Activated naive CD8-positive, alpha-beta T cell treated with anti-CD3 and anti-CD28 coated beads, Interleukin-2, amount 10 ng/mL, durations not matched to agents 7 days and 5 days (primary cell): ENCODE results near the gene RER1. TPM values are rescaled to one million over a fixed set of nuclear protein-coding genes. Genes with fewer than 3 reads are reported as not detected.

ENCODE experiments used
- ATAC-seq: fragments of 150-1000 bp; cut with Tn5 transposase; one replicate; pipeline ENCODE4 v1.10.0; 2021; ENCODE audit warnings: low read depth, moderate library complexity
- POLR2A ChIA-PET: fragments of 350-600 bp; sonication (Branson Sonifier 250); formaldehyde crosslinking; loops from one replicate; lab custom pipeline; 2021; ENCODE audit warnings: antibody characterized with exemption; lab: Charles Lee
- DNase-seq: peaks from one replicate; pipeline ENCODE4 v3.0.0; 2021
- H3K27ac Mint-ChIP-seq: one replicate; pipeline ENCODE4 v1.8.0; 2022; ENCODE audit warnings: mild to moderate bottlenecking, mixed read lengths
- H3K27me3 Mint-ChIP-seq: one replicate; pipeline ENCODE4 v1.8.0; 2022; ENCODE audit warnings: mild to moderate bottlenecking, moderate library complexity, mixed read lengths
- H3K36me3 Mint-ChIP-seq: one replicate; pipeline ENCODE4 v1.8.0; 2021; ENCODE audit warnings: mild to moderate bottlenecking, mixed read lengths
- H3K4me1 Mint-ChIP-seq: one replicate; pipeline ENCODE4 v1.8.0; 2021; ENCODE audit warnings: mixed read lengths
- H3K4me3 Mint-ChIP-seq: one replicate; pipeline ENCODE4 v1.8.0; 2022; ENCODE audit warnings: mild to moderate bottlenecking, moderate library complexity, mixed read lengths
- H3K9me3 Mint-ChIP-seq: one replicate; pipeline ENCODE4 v1.8.0; 2021; ENCODE audit warnings: mixed read lengths
- total RNA-seq, 2 experiments: library from RNA; stranded (reverse); gene quantifications; one replicate each; pipeline ENCODE4 v1.2.3, GENCODE V29; 2021

RER1 gene
- total RNA-seq, 2 experiments from 2014 or later: 140 to 147 TPM

DNA sequence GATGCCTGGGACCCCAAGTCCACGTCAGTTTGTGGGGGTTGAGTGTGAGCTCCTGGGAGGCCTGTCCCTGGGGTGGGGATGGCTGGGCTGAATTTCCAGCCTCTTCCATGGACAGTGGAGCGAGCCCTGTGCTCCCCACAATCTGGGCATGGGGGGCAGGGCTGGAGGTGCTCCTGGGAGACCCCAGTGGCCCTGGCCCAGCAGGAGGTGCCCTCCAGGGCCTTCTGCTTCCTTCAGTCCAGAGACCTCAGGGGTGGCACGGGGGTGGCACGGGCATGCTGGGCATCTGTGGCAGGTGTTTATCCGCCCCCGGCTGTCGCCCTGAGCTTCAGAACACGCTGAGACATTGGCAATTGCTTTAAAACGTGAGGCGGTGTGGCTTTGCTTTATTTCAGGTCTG is 41.1 kb upstream of the RER1 start:
- Mint-ChIP-seq H3K4me1 (no peaks in the 10 kb centered on the region), H3K4me3 (no peak overlapping the region), H3K27ac (no peak overlapping the region), H3K9me3 (no peaks in the 10 kb centered on the region), H3K27me3 (no peaks in the 10 kb centered on the region), H3K36me3 (no peaks in the 10 kb centered on the region)
- ATAC-seq: no peak
- DNase-seq: no peak
- POLR2A ChIA-PET: no interaction called here

DNA sequence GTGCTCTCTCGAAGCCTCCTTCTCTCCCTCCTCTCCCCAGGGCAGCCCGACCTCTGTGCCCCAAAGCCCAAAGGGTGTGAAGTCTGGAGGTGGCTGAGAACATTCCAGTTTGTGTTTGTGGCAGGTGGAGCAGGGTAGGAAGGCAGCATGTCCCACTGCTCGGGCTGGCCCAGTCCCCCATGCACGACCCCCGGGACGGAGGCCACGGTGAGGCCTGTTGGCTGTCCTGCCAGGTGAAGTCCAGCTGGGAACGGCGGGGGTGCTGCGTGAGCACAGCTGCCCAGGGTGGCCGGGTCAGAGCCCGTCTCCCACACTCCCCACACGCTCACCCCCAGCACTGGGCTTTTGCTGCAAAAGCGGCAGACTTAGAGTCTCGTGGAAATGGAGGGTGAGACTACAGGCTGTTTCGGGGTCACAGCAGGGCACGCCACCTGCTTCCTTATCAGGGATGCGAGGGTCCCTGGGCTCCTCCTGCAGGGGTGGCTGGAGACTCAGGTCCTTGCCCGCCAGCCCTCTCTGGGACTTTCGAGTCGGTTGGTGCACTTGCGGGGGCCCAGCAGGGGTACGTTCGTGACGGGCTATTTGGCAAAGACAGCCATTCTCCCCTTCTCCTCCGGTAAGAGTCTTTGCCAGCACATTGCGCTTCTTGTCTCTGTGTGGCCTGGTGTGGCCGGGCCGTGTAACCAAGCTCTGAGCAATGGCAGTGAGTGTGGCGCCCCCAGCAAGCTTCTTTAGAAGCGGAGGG is 40.6 kb upstream of the RER1 start:
- Mint-ChIP-seq H3K36me3 (no peaks in the 10 kb centered on the region), H3K27ac (no peak overlapping the region), H3K27me3 (no peaks in the 10 kb centered on the region), H3K4me1 (no peaks in the 10 kb centered on the region), H3K4me3 (no peak overlapping the region), H3K9me3 (no peaks in the 10 kb centered on the region)
- no peak for ATAC-seq
- POLR2A ChIA-PET: no interaction called here
- no peak for DNase-seq

DNA sequence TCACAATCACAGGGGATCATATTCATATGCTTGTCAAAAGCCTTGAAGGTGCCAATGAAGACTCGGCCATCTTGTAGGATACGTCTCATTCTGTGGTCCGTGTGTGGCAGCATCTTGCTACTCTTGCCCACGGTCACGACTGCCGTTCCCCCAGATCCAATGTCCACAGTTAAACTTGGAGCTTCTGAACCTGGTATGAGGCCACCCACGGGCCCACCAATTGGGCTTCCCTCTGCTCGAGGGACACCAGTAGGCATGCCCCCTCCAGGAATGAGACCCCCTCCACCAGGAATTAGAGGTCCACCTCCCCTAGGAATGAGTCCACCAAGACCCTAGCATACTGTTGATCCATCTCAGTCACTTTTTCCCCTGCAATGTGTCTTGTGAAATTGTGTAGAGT is 39.9 kb upstream of the RER1 start:
- Mint-ChIP-seq H3K27me3 (no peaks in the 10 kb centered on the region), H3K27ac (no peak overlapping the region), H3K36me3 (no peaks in the 10 kb centered on the region), H3K4me3 (no peak overlapping the region), H3K9me3 (no peaks in the 10 kb centered on the region), H3K4me1 (no peaks in the 10 kb centered on the region)
- DNase-seq (no peak), ATAC-seq (no peak)
- POLR2A ChIA-PET: no interaction called here

DNA sequence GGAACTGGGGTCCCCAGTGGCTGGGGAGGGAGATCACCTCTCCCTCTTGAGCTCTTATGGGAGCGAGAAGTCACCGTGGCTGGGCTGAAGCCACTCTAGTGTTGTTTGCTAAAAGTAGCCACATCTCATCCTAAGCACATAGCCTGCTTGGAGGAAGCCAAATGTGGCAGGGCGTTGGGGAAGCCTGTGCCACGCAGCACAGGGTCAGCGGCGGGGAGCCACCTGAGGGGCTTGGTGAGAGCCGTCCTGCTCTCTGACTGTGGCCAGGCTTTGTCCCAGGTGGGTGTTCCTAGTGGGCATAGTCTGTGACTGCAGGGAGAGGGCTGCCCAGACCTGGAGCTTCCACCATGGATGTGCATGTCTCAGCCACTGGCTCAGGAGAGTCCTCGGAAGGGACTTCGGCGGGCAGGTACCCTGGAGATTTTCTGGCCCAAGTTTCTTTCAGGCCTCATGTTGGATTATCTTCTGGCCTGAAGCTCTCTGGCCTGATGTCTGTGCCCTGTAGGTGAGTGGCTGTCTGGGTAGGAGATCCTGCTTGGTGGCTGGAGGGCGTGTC is 39.2 kb upstream of the RER1 start:
- no peak overlapping the region for H3K4me3 Mint-ChIP-seq
- no peaks in the 10 kb centered on the region for H3K27me3 Mint-ChIP-seq
- ATAC-seq (no peak), DNase-seq (no peak)
- no peaks in the 10 kb centered on the region for H3K9me3 Mint-ChIP-seq
- no peaks in the 10 kb centered on the region for H3K36me3 Mint-ChIP-seq
- no peak overlapping the region for H3K27ac Mint-ChIP-seq
- POLR2A ChIA-PET: no interaction called here
- no peaks in the 10 kb centered on the region for H3K4me1 Mint-ChIP-seq

DNA sequence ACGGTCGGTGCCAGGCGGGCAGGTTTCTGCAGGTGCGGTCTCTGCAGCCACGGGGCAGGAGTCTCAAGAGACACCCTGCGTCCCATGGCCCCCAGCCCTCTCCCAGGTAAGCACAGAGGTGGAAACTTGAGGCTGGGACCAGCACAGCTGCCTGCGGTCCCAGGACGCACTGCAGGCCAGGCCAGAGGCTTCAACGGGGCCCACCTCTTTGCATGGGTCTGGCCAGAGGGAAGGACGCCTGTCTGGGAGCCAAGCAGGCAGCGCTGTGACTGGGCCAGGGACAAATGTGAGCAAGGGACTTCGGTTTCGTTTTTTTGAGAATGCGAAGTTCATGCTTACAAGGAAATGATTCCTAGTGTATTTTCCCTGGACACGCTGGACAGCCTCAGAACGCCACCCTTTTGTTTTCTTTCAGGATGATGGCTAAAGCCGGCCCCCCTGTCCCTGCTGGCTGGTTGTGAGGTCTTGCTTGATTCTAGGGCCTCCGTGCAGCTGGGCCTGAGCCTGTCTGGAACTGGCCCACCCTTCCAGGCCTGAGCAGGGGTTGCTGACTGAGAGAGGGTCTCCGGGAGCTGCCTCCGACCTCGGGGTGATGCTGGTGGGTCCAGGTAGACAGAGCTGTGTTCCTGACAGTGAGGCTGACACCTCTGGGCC is 38.6 kb upstream of the RER1 start:
- Mint-ChIP-seq H3K36me3 (no peaks in the 10 kb centered on the region), H3K27me3 (no peaks in the 10 kb centered on the region), H3K9me3 (no peaks in the 10 kb centered on the region), H3K27ac (no peak overlapping the region), H3K4me3 (no peak overlapping the region), H3K4me1 (no peaks in the 10 kb centered on the region)
- DNase-seq (no peak), ATAC-seq (no peak)
- POLR2A ChIA-PET: no interaction called here

DNA sequence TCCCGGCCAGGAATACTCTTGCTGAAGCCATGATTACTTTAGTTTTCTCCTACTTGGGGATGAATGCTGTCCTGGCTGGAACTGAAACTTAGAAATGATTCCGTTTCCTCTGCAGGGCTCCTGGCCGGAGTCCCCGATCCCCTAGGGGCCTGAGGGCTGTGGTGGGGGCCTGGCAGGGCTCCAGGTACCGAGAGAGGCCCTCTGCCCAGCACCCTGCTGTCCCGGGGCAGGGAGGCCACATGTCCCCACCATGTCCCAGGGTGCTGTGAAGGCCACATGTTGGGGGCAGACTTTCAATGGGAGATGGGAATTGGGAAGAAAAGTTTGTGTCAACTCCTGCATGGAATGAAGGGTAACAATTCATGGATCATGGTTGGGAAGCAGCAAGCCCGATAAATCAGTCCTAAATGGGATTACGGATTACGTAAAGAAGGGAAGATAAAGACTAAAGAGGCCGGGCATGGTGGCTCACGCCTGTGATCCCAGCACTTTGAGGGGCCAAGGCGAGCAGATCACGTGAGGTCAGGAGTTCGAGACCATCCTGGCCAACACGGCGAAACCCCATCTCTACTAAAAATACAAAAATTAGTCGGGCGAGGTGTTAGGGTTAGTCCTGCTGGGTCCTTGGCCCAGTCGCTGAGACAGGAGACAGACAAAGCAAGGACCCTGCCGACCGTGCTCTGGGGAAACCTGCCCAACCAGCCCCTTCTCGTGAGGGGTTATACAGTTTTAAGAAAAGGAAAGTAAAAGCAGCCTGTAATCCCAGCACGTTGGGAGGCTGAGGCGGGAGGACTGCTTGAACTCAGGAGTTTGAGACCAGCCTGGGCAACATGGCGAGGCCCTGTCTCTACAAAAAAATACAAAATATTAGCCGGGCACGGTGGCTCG is 37.8 kb upstream of the RER1 start:
- no peak overlapping the region for H3K4me3 Mint-ChIP-seq
- H3K27ac Mint-ChIP-seq: no peak overlapping the region

DNA sequence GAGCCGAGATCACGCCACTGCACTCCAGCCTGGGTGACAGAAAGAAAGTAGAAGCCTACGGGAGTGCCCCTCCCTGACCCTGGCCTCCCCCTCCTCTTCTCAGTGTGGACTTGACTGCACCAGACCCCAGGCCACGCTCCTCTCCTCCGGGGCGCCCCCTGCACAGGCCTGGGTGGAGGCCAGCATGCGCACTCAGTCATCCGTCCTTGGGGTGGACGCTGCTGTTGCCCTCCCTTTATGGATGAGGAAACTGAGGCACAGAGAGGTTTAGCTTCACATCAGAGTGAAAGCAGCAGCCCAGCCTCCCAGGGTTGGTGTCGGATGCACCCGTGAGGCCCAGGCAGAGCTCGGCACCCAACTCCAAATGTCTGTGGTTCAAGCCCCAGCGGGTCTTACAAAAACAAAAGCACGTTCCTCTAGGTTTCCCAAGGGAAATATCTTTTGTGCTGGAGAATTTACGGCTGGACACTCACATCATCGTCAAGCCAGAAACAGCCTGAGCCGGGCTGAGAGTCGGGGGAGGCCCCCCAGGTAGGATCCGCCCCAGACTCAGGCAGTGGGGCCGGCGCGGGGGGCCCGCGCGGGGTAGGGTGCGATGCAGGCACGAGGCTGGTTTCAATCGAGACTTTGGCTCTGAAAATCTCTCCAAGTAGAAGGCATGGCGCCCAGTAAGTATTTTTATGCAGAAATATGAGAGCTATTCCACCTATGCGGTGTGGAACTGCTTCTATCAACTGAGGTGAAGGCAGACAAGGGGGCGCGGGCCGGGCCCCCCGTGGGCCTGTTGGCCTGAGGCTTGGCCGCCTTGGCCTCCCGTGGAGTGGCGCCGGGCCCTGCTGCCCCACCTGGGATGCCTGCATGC is 36.9 kb upstream of the RER1 start:
- no peak for ATAC-seq
- H3K27me3 Mint-ChIP-seq: no peaks in the 10 kb centered on the region
- H3K27ac Mint-ChIP-seq: no peak overlapping the region
- H3K36me3 Mint-ChIP-seq: no peaks in the 10 kb centered on the region
- POLR2A ChIA-PET: no interaction called here
- no peaks in the 10 kb centered on the region for H3K4me1 Mint-ChIP-seq
- H3K4me3 Mint-ChIP-seq: no peak overlapping the region
- no peaks in the 10 kb centered on the region for H3K9me3 Mint-ChIP-seq
- DNase-seq: no peak

More for the DNA sequence above, 37.8 kb upstream of the RER1 start:
- Mint-ChIP-seq H3K9me3 (no peaks in the 10 kb centered on the region), H3K36me3 (no peaks in the 10 kb centered on the region), H3K27me3 (no peaks in the 10 kb centered on the region), H3K4me1 (no peaks in the 10 kb centered on the region)
- POLR2A ChIA-PET: no interaction called here
- no peak for DNase-seq
- no peak for ATAC-seq

DNA sequence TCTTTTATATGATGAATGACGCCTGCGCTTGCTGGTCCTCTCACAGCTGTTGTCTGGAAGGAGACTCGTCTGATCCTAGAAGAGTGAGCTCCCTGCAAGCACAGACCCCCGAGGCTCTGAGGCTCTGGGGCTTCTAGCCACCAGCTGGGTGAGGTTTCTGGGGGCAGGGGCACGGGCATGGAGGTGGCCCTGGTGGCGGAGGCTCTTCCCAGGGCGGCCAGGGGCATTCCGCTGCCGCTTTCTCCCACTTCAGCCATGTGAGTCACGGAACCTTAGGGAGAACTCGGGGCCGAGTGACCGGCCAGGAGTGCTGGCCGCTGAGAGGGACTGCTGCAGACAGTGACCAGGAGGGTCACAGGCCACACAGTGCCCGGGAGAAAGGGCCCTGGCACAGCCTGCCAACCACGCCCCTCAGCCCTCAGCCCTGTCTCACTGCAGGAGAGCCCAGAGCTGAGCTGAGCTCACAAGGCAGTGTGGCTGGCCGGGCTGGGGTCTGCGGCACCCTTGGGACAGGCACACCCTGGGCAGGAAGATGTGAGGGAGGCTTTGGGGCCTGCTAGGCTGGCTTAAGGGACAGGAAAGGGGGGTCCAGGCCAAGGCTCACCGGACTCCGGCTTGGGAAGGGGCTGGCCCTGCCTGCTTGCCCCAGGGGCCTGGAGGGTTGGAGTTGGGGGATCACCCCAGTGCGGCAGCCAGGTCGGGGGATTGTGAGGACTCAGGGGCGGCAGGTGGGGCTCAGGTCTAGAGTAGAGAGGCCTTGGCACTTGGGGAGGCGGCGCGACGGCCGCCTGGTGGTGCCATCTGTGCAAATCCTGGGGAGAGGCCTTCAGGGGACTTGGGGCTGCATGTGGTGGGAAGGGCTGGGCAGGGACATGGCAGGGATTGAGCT is 36.0 kb upstream of the RER1 start:
- ATAC-seq (no peak), DNase-seq (no peak)
- H3K4me1 Mint-ChIP-seq: no peaks in the 10 kb centered on the region
- POLR2A ChIA-PET: no interaction called here
- H3K27me3 Mint-ChIP-seq: no peaks in the 10 kb centered on the region
- H3K4me3 Mint-ChIP-seq: no peak overlapping the region
- H3K27ac Mint-ChIP-seq: no peak overlapping the region
- H3K36me3 Mint-ChIP-seq: no peaks in the 10 kb centered on the region
- H3K9me3 Mint-ChIP-seq: no peaks in the 10 kb centered on the region

DNA sequence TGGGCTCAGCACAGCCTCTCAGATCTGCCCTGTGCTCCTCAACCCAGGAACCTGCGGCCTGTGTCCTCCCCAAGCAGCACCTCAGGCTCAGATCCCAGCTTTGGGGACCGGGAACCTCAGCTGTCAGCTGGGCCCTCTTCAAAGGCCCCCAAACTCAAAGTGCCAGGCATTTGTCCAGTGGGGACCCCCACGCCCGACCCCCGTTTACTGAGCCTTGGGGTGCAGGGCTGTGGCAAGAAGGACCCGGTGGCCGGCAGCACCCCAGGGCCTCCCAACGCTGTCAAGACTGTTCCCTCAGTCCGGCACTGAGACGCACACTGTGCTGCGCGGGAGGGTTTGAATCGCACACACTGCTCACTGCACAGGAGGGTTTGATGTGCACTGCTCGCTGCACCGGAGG is 35.2 kb upstream of the RER1 start:
- no peak overlapping the region for H3K27ac Mint-ChIP-seq
- no peaks in the 10 kb centered on the region for H3K9me3 Mint-ChIP-seq
- no peaks in the 10 kb centered on the region for H3K4me1 Mint-ChIP-seq
- no peak for DNase-seq
- POLR2A ChIA-PET: no interaction called here
- H3K36me3 Mint-ChIP-seq: no peaks in the 10 kb centered on the region
- no peaks in the 10 kb centered on the region for H3K27me3 Mint-ChIP-seq
- no peak overlapping the region for H3K4me3 Mint-ChIP-seq
- ATAC-seq: no peak

DNA sequence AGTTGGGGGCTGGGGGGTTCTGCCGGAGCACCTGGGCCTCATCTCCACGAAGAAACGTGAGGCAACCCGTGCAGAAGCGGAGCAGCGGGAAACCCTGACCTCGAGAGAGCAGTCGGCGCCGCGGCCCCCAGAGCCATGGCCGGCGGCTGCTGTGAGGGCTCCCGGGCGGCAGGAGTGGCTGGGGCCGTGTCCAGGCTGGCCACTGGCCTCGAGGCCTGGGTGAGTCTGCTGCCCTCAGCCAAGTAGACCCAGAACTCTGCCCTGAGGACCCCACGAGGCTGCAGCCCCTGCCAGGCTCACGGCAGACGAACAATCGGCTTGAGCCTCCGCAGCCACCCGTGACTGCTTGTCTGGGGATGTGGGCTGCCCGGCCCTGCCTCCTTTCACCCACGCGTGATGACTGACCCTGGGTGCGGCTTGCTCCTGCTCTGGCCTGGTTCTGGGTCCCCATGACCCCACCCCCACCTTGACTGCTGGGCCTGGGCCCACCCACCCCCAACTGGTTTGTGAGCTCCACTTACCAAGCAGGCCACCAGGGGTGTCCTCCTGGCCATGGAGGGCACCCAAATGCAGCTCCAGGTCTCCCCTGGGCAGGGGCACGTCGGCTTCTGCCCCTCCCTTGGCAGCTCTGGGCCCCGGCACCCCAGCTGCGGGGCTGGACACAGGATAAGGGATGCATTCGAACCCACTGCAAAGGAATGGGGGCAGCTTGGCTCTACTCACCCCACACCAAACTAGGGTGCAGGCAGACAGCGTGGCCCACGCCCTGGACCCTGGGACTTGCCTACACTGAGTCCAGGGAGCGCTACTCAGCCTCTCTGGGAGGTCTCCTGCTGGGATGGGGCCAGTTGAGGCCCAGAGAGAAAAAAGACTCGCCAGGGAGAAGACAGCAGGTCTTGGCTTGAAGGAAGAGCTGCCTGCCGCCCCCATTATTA is 34.5 kb upstream of the RER1 start:
- no peak for ATAC-seq
- Mint-ChIP-seq H3K27me3 (no peaks in the 10 kb centered on the region), H3K4me3 (no peak overlapping the region), H3K9me3 (no peaks in the 10 kb centered on the region), H3K36me3 (no peaks in the 10 kb centered on the region), H3K4me1 (no peaks in the 10 kb centered on the region), H3K27ac (no peak overlapping the region)
- DNase-seq: no peak
- POLR2A ChIA-PET: no interaction called here

DNA sequence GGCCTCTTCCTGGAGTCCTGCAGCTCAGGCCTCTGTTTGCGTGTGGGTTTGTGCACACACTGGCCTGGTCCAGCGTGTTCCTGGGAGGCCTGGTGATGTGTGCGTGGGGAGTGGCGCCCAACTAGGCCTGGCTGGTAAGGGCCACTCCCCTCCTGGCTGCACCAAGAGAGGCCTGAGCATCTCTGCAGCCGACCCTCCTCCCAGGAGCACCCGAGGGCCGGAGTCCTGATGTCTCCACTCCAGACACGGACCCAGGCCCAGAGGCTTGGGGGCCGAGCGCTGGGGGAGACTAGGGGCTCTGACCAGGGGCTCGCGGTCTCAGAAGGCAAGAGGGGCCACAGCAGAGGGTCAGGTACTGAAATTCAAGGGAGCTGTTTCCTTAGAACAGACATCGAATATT is 33.6 kb upstream of the RER1 start:
- H3K4me1 Mint-ChIP-seq: no peaks in the 10 kb centered on the region
- DNase-seq (no peak), ATAC-seq (no peak)
- H3K4me3 Mint-ChIP-seq: no peak overlapping the region
- H3K36me3 Mint-ChIP-seq: no peaks in the 10 kb centered on the region
- POLR2A ChIA-PET: no interaction called here
- no peaks in the 10 kb centered on the region for H3K9me3 Mint-ChIP-seq
- peaks cover under 1% of the 10 kb centered on the region for H3K27me3 Mint-ChIP-seq
- no peak overlapping the region for H3K27ac Mint-ChIP-seq
